AG04449 (cell line): Measurements from ENCODE around the gene RCCD1.

ENCODE experiments used
- CTCF ChIA-PET: fragments of 350-600 bp; formaldehyde crosslinking; extraction: SDS; loops from one replicate; lab custom pipeline; 2021; ENCODE audit warnings: antibody characterized with exemption; lab: Yijun Ruan, JAX
- POLR2A ChIA-PET: fragments of 400-600, 350-600 bp; formaldehyde crosslinking; extraction: SDS; loops from one replicate; lab custom pipeline; 2020; ENCODE audit warnings: antibody characterized with exemption, inconsistent platforms; lab: Yijun Ruan, JAX
- DNase-seq: peaks from one replicate; pipeline ENCODE4 v3.0.0-alpha.2; 2010; ENCODE audit warnings: low read depth, low spot score
- H3K4me3 ChIP-seq: 2 replicates; pipeline ENCODE4 v1.5.1; 2011; ENCODE audit warnings: low read depth, mild to moderate bottlenecking, control low read depth, low read length
- CTCF ChIP-seq: IDR thresholded peaks from one replicate; pipeline ENCODE4 v1.5.1; 2011; ENCODE audit warnings: mild to moderate bottlenecking, moderate library complexity, low read length, control low read depth, inconsistent platforms; ENCODE audit not compliant: insufficient read depth; ENCODE audit errors: missing control alignments

RCCD1 gene

GRCh38 chr15:90957031-90957790, 2.5 kb downstream of the RCCD1 start:
- ChIA-PET POLR2A (interaction anchor here (0.8 to 2.1 kb wide), 2 partner anchors 22 to 93 kb away, joined by 4 to 5 read pairs; partner anchors contain the start of gene UNC45A), CTCF (interaction anchor here (0.6 to 21.6 kb wide), 29 partner anchors 12 to 316 kb away, joined by 3 to 479 read pairs (median 5); partner anchors contain the start of genes HDDC3, UNC45A and VPS33B)
- H3K4me3 ChIP-seq, result peak overlapping the region; percentile 68
- TF ChIP-seq CTCF, result no peak
- no peak for DNase-seq

- CTCF ChIA-PET, result interaction anchor here (0.7 to 21.6 kb wide), 19 partner anchors 11 to 563 kb away, joined by 3 to 479 read pairs (median 14); partner anchors contain the start of genes HDDC3, UNC45A and VPS33B
- POLR2A ChIA-PET, result interaction anchor here (2.1 kb wide), 1 partner anchor 23 kb away, joined by 5 read pairs; the partner anchor contains the start of gene UNC45A
- no peak for TF ChIP-seq CTCF
- peak overlapping the region; percentile 68 for H3K4me3 ChIP-seq
- DNase-seq, result no peak
Observed at GRCh38 chr15:90957791-90958190, 3.1 kb downstream of the RCCD1 start.

GRCh38 chr15:90959028-90959595, 4.4 kb downstream of the RCCD1 start:
- POLR2A ChIA-PET, result no interaction called here
- TF ChIP-seq CTCF, result no peak

GRCh38 chr15:90959894-90960293, 5.2 kb downstream of the RCCD1 start:
- POLR2A ChIA-PET, result no interaction called here
- no peak for DNase-seq
- CTCF ChIA-PET, result interaction anchor here (6.9 to 21.6 kb wide), 4 partner anchors 9 to 89 kb away, joined by 101 to 479 read pairs (median 181); partner anchors contain the start of genes HDDC3 and UNC45A
- H3K4me3 ChIP-seq, result no peak overlapping the region
- TF ChIP-seq CTCF, result no peak

More at GRCh38 chr15:90959028-90959595, 4.4 kb downstream of the RCCD1 start:
- CTCF ChIA-PET, result interaction anchor here (2.7 to 21.6 kb wide), 7 partner anchors 10 to 310 kb away, joined by 7 to 479 read pairs (median 101); partner anchors contain the start of genes HDDC3 and UNC45A
- no peak overlapping the region for H3K4me3 ChIP-seq
- DNase-seq, result no peak

- DNase-seq, result no peak
- TF ChIP-seq CTCF, result no peak
- POLR2A ChIA-PET, result no interaction called here
- no peak overlapping the region for H3K4me3 ChIP-seq
- CTCF ChIA-PET, result interaction anchor here (6.9 to 21.6 kb wide), 4 partner anchors 8 to 89 kb away, joined by 101 to 479 read pairs (median 181); partner anchors contain the start of genes HDDC3 and UNC45A
Observed at GRCh38 chr15:90960298-90961091, 5.8 kb downstream of the RCCD1 start.
